Activated T-cell treated with anti-CD3 and anti-CD28 coated beads, Interleukin-2, amount 50 U/mL, for 24 hours (primary cell): ENCODE data around the gene SMYD3.
A peak's percentile ranks its signal among the peaks of the same experiment; 100 is the strongest.
"Not testable (repeated sequence)": the region's sequence is repeated elsewhere in the genome, so short reads cannot be mapped to it uniquely, and the experiment has no call there.

Experiments used
- DNase-seq: peaks from one replicate; pipeline ENCODE4 v3.0.0-alpha.2; 2020
- H3K27ac Mint-ChIP-seq: 2 replicates; pipeline ENCODE4 v1.8.0; 2020; ENCODE audit warnings: mild to moderate bottlenecking, mixed read lengths
- H3K27me3 Mint-ChIP-seq: 2 replicates; pipeline ENCODE4 v1.8.0; 2020; ENCODE audit warnings: mixed read lengths
- H3K36me3 Mint-ChIP-seq: 2 replicates; pipeline ENCODE4 v1.8.0; 2020; ENCODE audit warnings: low read depth, mixed read lengths
- H3K4me1 Mint-ChIP-seq: 2 replicates; pipeline ENCODE4 v1.8.0; 2020; ENCODE audit warnings: low read depth, mixed read lengths
- H3K4me3 Mint-ChIP-seq: 2 replicates; pipeline ENCODE4 v1.8.0; 2020; ENCODE audit warnings: mild to moderate bottlenecking, moderate library complexity, mixed read lengths
- H3K9me3 Mint-ChIP-seq: 2 replicates; pipeline ENCODE4 v1.8.0; 2020; ENCODE audit warnings: mixed read lengths

SMYD3 gene

GRCh38 chr1:246384616-246385015 lies 122.5 kb downstream of the SMYD3 start:
- Mint-ChIP-seq H3K36me3 (peaks cover 5% of the 10 kb centered on the region), H3K27me3 (no peaks in the 10 kb centered on the region)

GRCh38 chr1:246383791-246384190 lies 123.3 kb downstream of the SMYD3 start:
- H3K27me3 Mint-ChIP-seq = no peaks in the 10 kb centered on the region
- no peaks in the 10 kb centered on the region for H3K9me3 Mint-ChIP-seq
- peak overlapping the region; percentile 18 for H3K27ac Mint-ChIP-seq
- H3K4me1 Mint-ChIP-seq = peaks cover 17% of the 10 kb centered on the region
- no peak overlapping the region for H3K4me3 Mint-ChIP-seq
- no peak for DNase-seq
- peaks cover 5% of the 10 kb centered on the region for H3K36me3 Mint-ChIP-seq

More at GRCh38 chr1:246384616-246385015, 122.5 kb downstream of the SMYD3 start:
- no peak for DNase-seq
- Mint-ChIP-seq H3K27ac (no peak overlapping the region), H3K9me3 (no peaks in the 10 kb centered on the region), H3K4me3 (no peak overlapping the region), H3K4me1 (peaks cover 17% of the 10 kb centered on the region)

- Mint-ChIP-seq H3K36me3 (peaks cover 5% of the 10 kb centered on the region), H3K4me1 (peaks cover 17% of the 10 kb centered on the region), H3K27me3 (no peaks in the 10 kb centered on the region), H3K9me3 (no peaks in the 10 kb centered on the region), H3K4me3 (no peak overlapping the region), H3K27ac (no peak overlapping the region)
- DNase-seq = no peak
Observed at GRCh38 chr1:246383239-246383589, 123.9 kb downstream of the SMYD3 start.

- DNase-seq = no peak
- no peaks in the 10 kb centered on the region for H3K9me3 Mint-ChIP-seq
- H3K4me3 Mint-ChIP-seq = no peak overlapping the region
- H3K4me1 Mint-ChIP-seq = peaks cover 17% of the 10 kb centered on the region
- H3K27ac Mint-ChIP-seq = no peak overlapping the region
- H3K27me3 Mint-ChIP-seq = no peaks in the 10 kb centered on the region
- H3K36me3 Mint-ChIP-seq = peaks cover 5% of the 10 kb centered on the region
Observed at GRCh38 chr1:246382589-246383238, 124.4 kb downstream of the SMYD3 start.

- peaks cover 7% of the 10 kb centered on the region for H3K36me3 Mint-ChIP-seq
- no peak overlapping the region for H3K4me3 Mint-ChIP-seq
- DNase-seq = no peak
- no peaks in the 10 kb centered on the region for H3K27me3 Mint-ChIP-seq
- no peaks in the 10 kb centered on the region for H3K9me3 Mint-ChIP-seq
- H3K27ac Mint-ChIP-seq = no peak overlapping the region
- H3K4me1 Mint-ChIP-seq = peaks cover 17% of the 10 kb centered on the region
Observed at GRCh38 chr1:246381452-246381851, 125.6 kb downstream of the SMYD3 start.

GRCh38 chr1:246377625-246378153 lies 129.4 kb downstream of the SMYD3 start:
- H3K4me1 Mint-ChIP-seq = peaks cover 2% of the 10 kb centered on the region
- H3K36me3 Mint-ChIP-seq = peaks cover 2% of the 10 kb centered on the region
- no peaks in the 10 kb centered on the region for H3K27me3 Mint-ChIP-seq
- H3K9me3 Mint-ChIP-seq = no peaks in the 10 kb centered on the region
- DNase-seq = no peak
- H3K4me3 Mint-ChIP-seq = no peak overlapping the region
- H3K27ac Mint-ChIP-seq = no peak overlapping the region

- Mint-ChIP-seq H3K4me1 (no peaks in the 10 kb centered on the region), H3K9me3 (no peaks in the 10 kb centered on the region), H3K36me3 (peaks cover 2% of the 10 kb centered on the region), H3K27ac (peak overlapping the region; percentile 2), H3K27me3 (no peaks in the 10 kb centered on the region), H3K4me3 (no peak overlapping the region)
- no peak for DNase-seq
Observed at GRCh38 chr1:246373828-246374569, 133.1 kb downstream of the SMYD3 start.

GRCh38 chr1:246372559-246372958 lies 134.5 kb downstream of the SMYD3 start:
- Mint-ChIP-seq H3K9me3 (no peaks in the 10 kb centered on the region), H3K4me3 (no peak overlapping the region), H3K27ac (no peak overlapping the region), H3K4me1 (no peaks in the 10 kb centered on the region), H3K27me3 (no peaks in the 10 kb centered on the region), H3K36me3 (peaks cover 6% of the 10 kb centered on the region)
- DNase-seq = no peak

GRCh38 chr1:246367041-246367440 lies 140.0 kb downstream of the SMYD3 start:
- DNase-seq = no peak
- no peak overlapping the region for H3K4me3 Mint-ChIP-seq
- peaks cover 14% of the 10 kb centered on the region for H3K36me3 Mint-ChIP-seq
- H3K4me1 Mint-ChIP-seq = peaks cover 19% of the 10 kb centered on the region
- no peaks in the 10 kb centered on the region for H3K27me3 Mint-ChIP-seq
- no peaks in the 10 kb centered on the region for H3K9me3 Mint-ChIP-seq
- H3K27ac Mint-ChIP-seq = no peak overlapping the region

- no peak for DNase-seq
- no peaks in the 10 kb centered on the region for H3K27me3 Mint-ChIP-seq
- no peak overlapping the region for H3K27ac Mint-ChIP-seq
- H3K4me3 Mint-ChIP-seq = no peak overlapping the region
- H3K36me3 Mint-ChIP-seq = peaks cover 24% of the 10 kb centered on the region
- peaks cover 10% of the 10 kb centered on the region for H3K9me3 Mint-ChIP-seq
- peaks cover 21% of the 10 kb centered on the region for H3K4me1 Mint-ChIP-seq
Observed at GRCh38 chr1:246365708-246366107, 141.4 kb downstream of the SMYD3 start.

GRCh38 chr1:246364415-246364941 lies 142.6 kb downstream of the SMYD3 start:
- Mint-ChIP-seq H3K4me3 (no peak overlapping the region), H3K4me1 (peaks cover 26% of the 10 kb centered on the region), H3K9me3 (peaks cover 20% of the 10 kb centered on the region), H3K36me3 (peaks cover 30% of the 10 kb centered on the region), H3K27me3 (no peaks in the 10 kb centered on the region), H3K27ac (peak overlapping the region; percentile 49)
- no peak for DNase-seq

- not testable (repeated sequence) for H3K27me3 Mint-ChIP-seq, DNase-seq, H3K4me3 Mint-ChIP-seq, H3K27ac Mint-ChIP-seq, H3K4me1 Mint-ChIP-seq
- Mint-ChIP-seq H3K36me3 (peaks cover 39% of the 10 kb centered on the region), H3K9me3 (peaks cover 41% of the 10 kb centered on the region)
Observed at GRCh38 chr1:246357014-246357598, 150.0 kb downstream of the SMYD3 start.

GRCh38 chr1:246355411-246356230 lies 151.5 kb downstream of the SMYD3 start:
- no peak overlapping the region for H3K4me3 Mint-ChIP-seq
- H3K27ac Mint-ChIP-seq = no peak overlapping the region
- peaks cover 31% of the 10 kb centered on the region for H3K9me3 Mint-ChIP-seq
- no peaks in the 10 kb centered on the region for H3K27me3 Mint-ChIP-seq
- peaks cover 36% of the 10 kb centered on the region for H3K36me3 Mint-ChIP-seq
- peaks cover 7% of the 10 kb centered on the region for H3K4me1 Mint-ChIP-seq
- no peak for DNase-seq

- Mint-ChIP-seq H3K27me3 (no peaks in the 10 kb centered on the region), H3K4me3 (no peak overlapping the region), H3K27ac (no peak overlapping the region), H3K36me3 (peaks cover 49% of the 10 kb centered on the region), H3K4me1 (peaks cover 2% of the 10 kb centered on the region), H3K9me3 (no peaks in the 10 kb centered on the region)
- no peak for DNase-seq
Observed at GRCh38 chr1:246351721-246352120, 155.4 kb downstream of the SMYD3 start.
